Spleen (tissue), 11 donors: Measurements from ENCODE around the gene PPP1R18. TPM values are rescaled to one million over a fixed set of nuclear protein-coding genes. Genes with fewer than 3 reads are reported as not detected.

ENCODE experiments used
- DNase-seq: peaks from one replicate; pipeline ENCODE4 v3.0.0-alpha.2; 2020
- H3K27ac ChIP-seq, 8 donors: fragments of 200-600 bp; sonication (generic) in 7 of 8; 1 replicate in 4 of 8; 2 replicates in 4 of 8; pipeline versions ENCODE4 v1.5.0 to v1.8.0; 2016 to 2021; ENCODE audit warnings: inconsistent platforms in 4 of 8, mild to moderate bottlenecking in 4 of 8, moderate library complexity in 1 of 8
- H3K27me3 ChIP-seq, 7 donors: fragments of 200-600 bp; sonication (generic) in 6 of 7; replicated peaks in 1 of 7; 1 replicate in 4 of 7; 2 replicates in 3 of 7; pipeline versions ENCODE4 v1.5.0 to v1.8.0; 2016 to 2021; ENCODE audit warnings: inconsistent platforms in 3 of 7, mild to moderate bottlenecking in 1 of 7
- H3K36me3 ChIP-seq, 6 donors: fragments of 200-600 bp; sonication (generic) in 5 of 6; 1 replicate in 4 of 6; 2 replicates in 2 of 6; pipeline versions ENCODE4 v1.5.0 to v1.8.0; 2016 to 2021; ENCODE audit warnings: inconsistent platforms in 2 of 6
- H3K4me1 ChIP-seq, 6 donors: fragments of 200-600 bp; sonication (generic) in 5 of 6; 1 replicate in 3 of 6; 2 replicates in 3 of 6; pipeline versions ENCODE4 v1.5.0 to v1.8.0; 2016 to 2021; ENCODE audit warnings: inconsistent platforms in 3 of 6
- H3K4me3 ChIP-seq, 8 donors: fragments of 200-600 bp; sonication (generic) in 7 of 8; 1 replicate in 4 of 8; 2 replicates in 4 of 8; pipeline versions ENCODE4 v1.5.0 to v1.8.0; 2016 to 2021; ENCODE audit warnings: inconsistent platforms in 4 of 8, mild to moderate bottlenecking in 4 of 8, moderate library complexity in 2 of 8
- H3K9me3 ChIP-seq, 8 donors: fragments of 200-600 bp; sonication (generic) in 7 of 8; 1 replicate in 4 of 8; 2 replicates in 4 of 8; pipeline versions ENCODE4 v1.5.0 to v1.8.0; 2016 to 2021; ENCODE audit warnings: inconsistent platforms in 4 of 8
- CTCF ChIP-seq, 11 experiments: fragments of 200-600 bp in 7 of 11; fragments of 450-650 bp in 4 of 11; sonication (generic) in 4 of 11; IDR thresholded peaks in 8 of 11; conservative IDR thresholded peaks in 3 of 11; 1 replicate in 7 of 11; 2 replicates in 4 of 11; pipeline versions ENCODE4 v1.4.0 to v1.8.0; 2016 to 2021; ENCODE audit warnings: antibody characterized with exemption in 11 of 11, inconsistent platforms in 4 of 11, mild to moderate bottlenecking in 1 of 11
- POLR2A ChIP-seq, 3 donors: fragments of 450-650 bp; IDR thresholded peaks; one replicate each; pipeline ENCODE4 v1.5.1; 2017; ENCODE audit warnings: antibody characterized with exemption in 3 of 3, mild to moderate bottlenecking in 1 of 3
- POLR2AphosphoS5 ChIP-seq, 3 donors: sonication (generic); formaldehyde crosslinking; IDR thresholded peaks; one replicate each; pipeline ENCODE4 v1.5.1; 2017; ENCODE audit warnings: antibody characterized with exemption in 3 of 3
- WGBS, 5 donors: extraction: QIAGEN DNeasy Blood & Tissue Kit in 3 of 5; methylation state at CpG; one replicate each; pipeline versions ENCODE4 v1.1.5 to v1.1.7; 2013 to 2018; 5-methylcytosine and 5-hydroxymethylcytosine counted together
- intact Hi-C: fragments of 100-400 bp; cut with DNase I; formaldehyde crosslinking; loops from one replicate; pipeline ENCODE4 v1.15.0; 2023; ENCODE audit warnings: low total_unique reads
- polyA plus RNA-seq, 3 donors: library from polyadenylated mRNA; stranded (reverse); fragments of 200-250 nt; gene quantifications; one replicate each; pipeline ENCODE4 v1.2.1, GENCODE V29; 2013
- total RNA-seq, 7 donors: library from RNA; depleted of rRNA in 3 of 7; stranded (reverse); fragments of >200 nt in 3 of 7; fragmentation: NEBNext Ultra II Directional in 4 of 7; extraction: Animal tissue kit (Norgen Biotek cat#: 25700) in 4 of 7; gene quantifications; one replicate each; pipeline versions ENCODE4 v1.1.0 to v1.2.1, GENCODE V29; 2016 to 2021
- donor health status: healthy with polysubstance abuse.
- donor health status: DM: no; HTN: no; CAD: no; lungs with moderate emphysema.
- donor health status: DM: no; HTN: no; CAD: no.
- donor health status: Bipolar disorder and iron deficiency.
- donor health status: healthy.
- donor health status: DM: no; HTN: no; CAD: no.
- donor health status: DM: yes; HTN: yes; CAD: no.

PPP1R18 gene
- total and polyA plus RNA-seq, 10 donors = 128 to 188 (median 155) TPM

- intact Hi-C loops = loop anchor here (10.0 kb wide), 1 partner anchor 194 kb away; the partner anchor contains the start of gene HLA-E
- Histone ChIP-seq H3K4me1 (peaks cover 36 to 80% (median 57%) of the 10 kb centered on the region in 6 donors), H3K36me3 (peaks cover 7 to 66% (median 56%) of the 10 kb centered on the region in 6 donors), H3K27ac (peak overlapping the region; percentile 11 to 100 (median 98)), H3K27me3 (no peaks in the 10 kb centered on the region), H3K4me3 (peak overlapping the region in 7 of 8 donors; percentile 25 to 99 (median 95)), H3K9me3 (no peaks in the 10 kb centered on the region)
- peak; percentile 98 for DNase-seq
- peak; percentile 86 to 98 (median 97) for TF ChIP-seq CTCF (IDR thresholded peaks at IDR 0.05 in 8 of 11, conservative IDR thresholded peaks at IDR 0.05 in 3 of 11)
- TF ChIP-seq POLR2A (IDR thresholded peaks at IDR 0.05) = no peak
- TF ChIP-seq POLR2AphosphoS5 (IDR thresholded peaks at IDR 0.05) = peak; percentile 87 to 95 (median 89)
- 4 to 12% (median 7%) methylated on average over 14 to 31 of the region's 31 CpGs for WGBS, 5 donors
These were observed 7.3 kb downstream of the PPP1R18 start for GRCh38 chr6:30678964-30679726.

GRCh38 chr6:30676660-30677285 lies 9.7 kb downstream of the PPP1R18 start:
- peak; percentile 41 for DNase-seq
- intact Hi-C loops = loop anchor here (10.0 kb wide), 1 partner anchor 192 kb away; the partner anchor contains the start of gene HLA-E

GRCh38 chr6:30672445-30673253 lies 13.8 kb downstream of the PPP1R18 start, which contains the start of gene DHX16:
DHX16 (minus strand) TSS chr6:30673006; CDS start chr6:30672841, 165 bp downstream.
- 0 to 1% (median 1%) methylated on average over 36 to 57 of the region's 57 CpGs for WGBS, 5 donors

More at GRCh38 chr6:30676660-30677285, 9.7 kb downstream of the PPP1R18 start:
- 76 to 88% (median 87%) methylated on average over 10 of the region's 10 CpGs for WGBS, 5 donors
- Histone ChIP-seq H3K27me3 (no peaks in the 10 kb centered on the region), H3K4me3 (no peak overlapping the region), H3K4me1 (peaks cover 39 to 78% (median 57%) of the 10 kb centered on the region in 6 donors), H3K27ac (no peak overlapping the region), H3K36me3 (peaks cover 7 to 63% (median 56%) of the 10 kb centered on the region in 6 donors), H3K9me3 (no peaks in the 10 kb centered on the region)
- no peak for TF ChIP-seq POLR2A (IDR thresholded peaks at IDR 0.05)
- peak; percentile 24 to 50 (median 29) for TF ChIP-seq POLR2AphosphoS5 (IDR thresholded peaks at IDR 0.05)

More at GRCh38 chr6:30672445-30673253, 13.8 kb downstream of the PPP1R18 start, which contains the start of gene DHX16:
- peak; percentile 95 for DNase-seq
- intact Hi-C loops = loop anchor here (10.0 kb wide), 1 partner anchor 188 kb away; the partner anchor contains the start of gene HLA-E
- H3K27me3 ChIP-seq = no peaks in the 10 kb centered on the region
- peaks cover 7 to 57% (median 49%) of the 10 kb centered on the region in 6 donors for H3K36me3 ChIP-seq
- H3K27ac ChIP-seq = peak within 1 kb of the TSS; percentile 40 to 93 (median 86)
- no peaks in the 10 kb centered on the region for H3K9me3 ChIP-seq
- peaks cover 11 to 58% (median 31%) of the 10 kb centered on the region in 6 donors for H3K4me1 ChIP-seq
- TF ChIP-seq POLR2A (IDR thresholded peaks at IDR 0.05) = peak in 2 of 3 donors; percentile 20 to 34
- TF ChIP-seq CTCF (IDR thresholded peaks at IDR 0.05 in 8 of 11, conservative IDR thresholded peaks at IDR 0.05 in 3 of 11) = peak; percentile 80 to 95 (median 89)
- peak; percentile 86 to 92 (median 88) for TF ChIP-seq POLR2AphosphoS5 (IDR thresholded peaks at IDR 0.05)
- peak within 1 kb of the TSS; percentile 88 to 100 (median 97) for H3K4me3 ChIP-seq
